Ovary (tissue), 9 donors: ENCODE measurements around the gene MAST2. TPM values are rescaled to one million over a fixed set of nuclear protein-coding genes. Genes with fewer than 3 reads are reported as not detected.

Source experiments
- DNase-seq, 5 donors: peaks; one replicate each; pipeline ENCODE4 v3.0.0-alpha.2; 2019 to 2020
- H3K27ac ChIP-seq, 2 donors: fragments of 200-600 bp; one replicate each; pipeline versions ENCODE4 v1.5.1 to v1.8.0; 2019 to 2022
- H3K27me3 ChIP-seq: fragments of 200-600 bp; one replicate; pipeline ENCODE4 v1.8.0; 2022
- H3K36me3 ChIP-seq: fragments of 200-600 bp; sonication (generic); one replicate; pipeline ENCODE4 v1.5.1; 2019
- H3K4me1 ChIP-seq: one replicate; pipeline ENCODE4 v1.8.1; 2013; ENCODE audit warnings: mild to moderate bottlenecking, moderate library complexity; ENCODE audit not compliant: insufficient read depth
- H3K4me3 ChIP-seq: fragments of 200-600 bp; sonication (generic); one replicate; pipeline ENCODE4 v1.5.1; 2017
- H3K9me3 ChIP-seq, 2 donors: fragments of 200-600 bp in 1 of 2; sonication (generic) in 1 of 2; one replicate each; pipeline versions ENCODE4 v1.5.1 to v1.8.1; 2013 to 2019; ENCODE audit warnings: mild to moderate bottlenecking in 1 of 2, moderate library complexity in 1 of 2
- CTCF ChIP-seq, 3 donors: fragments of 450-650 bp in 2 of 3; fragments of 200-600 bp in 1 of 3; IDR thresholded peaks; one replicate each; pipeline versions ENCODE4 v1.5.1 to v1.8.0; 2016 to 2022; ENCODE audit warnings: antibody characterized with exemption in 3 of 3, mild to moderate bottlenecking in 1 of 3
- EP300 ChIP-seq: sonication (generic); formaldehyde crosslinking; IDR thresholded peaks from one replicate; pipeline ENCODE4 v1.6.1; 2017; ENCODE audit warnings: antibody characterized with exemption
- POLR2A ChIP-seq: fragments of 450-650 bp; IDR thresholded peaks from one replicate; pipeline ENCODE4 v1.6.1; 2017; ENCODE audit warnings: antibody characterized with exemption, mild to moderate bottlenecking, moderate library complexity
- WGBS, 3 donors: extraction: QIAGEN DNeasy Blood & Tissue Kit in 1 of 3; methylation state at CpG; one replicate each; pipeline versions ENCODE4 v1.1.5 to v1.1.7; 2013 to 2017; 5-methylcytosine and 5-hydroxymethylcytosine counted together
- intact Hi-C, 4 donors: fragments of 100-400 bp; cut with DNase I; formaldehyde crosslinking; loops; one replicate each; pipeline versions ENCODE4 v1.11.0 to v1.15.1; 2022 to 2023
- polyA plus RNA-seq, 2 donors: library from polyadenylated mRNA; stranded (reverse); fragments of 200-250 nt in 1 of 2; fragments of 350-450 nt in 1 of 2; fragmentation: Illumina TruSeq in 1 of 2; extraction: RNeasy Lipid Tissue Mini Kit (QIAGEN cat#74804) in 1 of 2; gene quantifications; one replicate each; pipeline ENCODE4 v1.2.3, GENCODE V29; 2013 to 2014
- total RNA-seq, 7 donors: library from RNA; depleted of rRNA in 2 of 7; stranded (reverse); fragments of >200 nt in 2 of 7; fragmentation: NEBNext Ultra II Directional in 3 of 7; extraction: Animal tissue kit (Norgen Biotek cat#: 25700) in 3 of 7; gene quantifications; one replicate each; pipeline versions ENCODE4 v1.1.0 to v1.2.4, GENCODE V29; 2016 to 2023
- donor health status: DM: no; HTN: no; CAD: no; lungs with moderate emphysema.
- donor health status: DM: no; HTN: no; CAD: no.
- donor health status: Bipolar disorder and iron deficiency.
- donor health status: DM: yes; HTN: yes; CAD: no.
- donor health status: DM: no; HTN: no; CAD: no.
- donor health status: DM: yes; HTN: yes; CAD: no.

MAST2 gene
- total and polyA plus RNA-seq, 9 donors: 22.6 to 50.4 (median 31.7) TPM

GRCh38 chr1:45894331-45894730, 90.9 kb downstream of the MAST2 start:
- Histone ChIP-seq H3K36me3 (no peaks in the 10 kb centered on the region), H3K4me3 (no peak overlapping the region), H3K27me3 (no peaks in the 10 kb centered on the region), H3K9me3 (no peaks in the 10 kb centered on the region), H3K27ac (no peak overlapping the region), H3K4me1 (peaks cover 8% of the 10 kb centered on the region)
- intact Hi-C loops: no loop called here
- 84 to 98% (median 87%) methylated on average over 4 of the region's 4 CpGs for WGBS, 3 donors
- no peak for TF ChIP-seq CTCF (IDR thresholded peaks at IDR 0.05)
- TF ChIP-seq EP300: no peak
- no peak for TF ChIP-seq POLR2A
- no peak for DNase-seq

GRCh38 chr1:45894921-45895320, 91.5 kb downstream of the MAST2 start:
- Histone ChIP-seq H3K9me3 (no peaks in the 10 kb centered on the region), H3K27ac (no peak overlapping the region), H3K4me1 (peaks cover 8% of the 10 kb centered on the region), H3K4me3 (no peak overlapping the region), H3K36me3 (no peaks in the 10 kb centered on the region), H3K27me3 (no peaks in the 10 kb centered on the region)
- TF ChIP-seq EP300: no peak
- TF ChIP-seq POLR2A: no peak
- TF ChIP-seq CTCF (IDR thresholded peaks at IDR 0.05): no peak
- DNase-seq: no peak
- intact Hi-C loops: no loop called here

GRCh38 chr1:45895406-45895805, 92.0 kb downstream of the MAST2 start:
- H3K4me3 ChIP-seq: no peak overlapping the region
- 89 to 95% (median 95%) methylated on average over 2 of the region's 2 CpGs for WGBS, 3 donors
- no peaks in the 10 kb centered on the region for H3K9me3 ChIP-seq
- intact Hi-C loops: no loop called here
- H3K4me1 ChIP-seq: peaks cover 8% of the 10 kb centered on the region
- H3K36me3 ChIP-seq: no peaks in the 10 kb centered on the region
- no peak overlapping the region for H3K27ac ChIP-seq
- no peaks in the 10 kb centered on the region for H3K27me3 ChIP-seq
- DNase-seq: no peak
- no peak for TF ChIP-seq EP300
- TF ChIP-seq CTCF (IDR thresholded peaks at IDR 0.05): no peak
- no peak for TF ChIP-seq POLR2A

GRCh38 chr1:45906883-45907282, 103.5 kb downstream of the MAST2 start:
- no peak for TF ChIP-seq POLR2A
- no peak for TF ChIP-seq CTCF (IDR thresholded peaks at IDR 0.05)
- TF ChIP-seq EP300: no peak
- Histone ChIP-seq H3K9me3 (no peaks in the 10 kb centered on the region), H3K4me1 (no peaks in the 10 kb centered on the region), H3K36me3 (no peaks in the 10 kb centered on the region), H3K27me3 (no peaks in the 10 kb centered on the region), H3K27ac (no peak overlapping the region), H3K4me3 (no peak overlapping the region)
- 97 to 99% (median 99%) methylated on average over 2 of the region's 2 CpGs for WGBS, 3 donors
- DNase-seq: no peak
- intact Hi-C loops: no loop called here
